ENCODE results near the gene CDK6.

Gene CDK6

DNA sequence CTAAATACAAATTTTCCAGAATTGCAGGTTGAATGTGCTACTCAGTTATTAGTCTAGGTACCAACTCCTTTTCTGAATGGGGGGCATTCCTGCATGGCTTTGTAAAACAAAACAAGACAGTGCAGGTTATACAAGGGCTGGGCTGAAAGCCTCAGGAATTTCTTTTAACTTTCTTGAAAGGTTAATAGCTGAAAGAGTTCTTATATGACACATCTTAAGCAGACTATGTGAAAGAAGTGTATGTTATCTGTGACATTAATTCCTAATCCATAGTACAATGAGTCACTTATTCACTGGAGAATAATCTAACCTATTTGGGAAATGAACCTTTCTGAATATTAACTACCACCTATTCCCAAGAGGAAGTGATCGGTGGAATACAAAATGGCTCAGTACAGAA lies 130.5 kb downstream of the CDK6 start:
- no peak for DNase-seq

DNA sequence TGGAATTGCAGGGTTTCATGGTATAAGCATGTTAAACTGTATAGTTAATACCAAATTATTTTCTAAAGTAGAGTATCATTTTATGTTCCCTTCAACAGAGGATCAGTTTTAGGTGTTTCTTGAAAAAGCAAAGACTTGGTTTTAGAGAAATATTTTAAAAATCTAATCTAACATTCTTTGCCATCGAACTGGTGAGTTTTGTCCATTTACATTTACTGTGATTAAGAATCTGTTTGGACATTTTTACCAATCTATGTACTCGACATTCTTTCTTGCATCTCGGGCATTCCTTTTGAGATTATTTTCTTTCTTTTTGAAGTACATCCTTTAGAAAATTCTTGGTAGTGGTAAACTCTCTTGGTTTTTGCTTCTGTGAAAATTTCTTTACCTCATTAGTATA lies 131.5 kb downstream of the CDK6 start:
- no peak for DNase-seq

DNA sequence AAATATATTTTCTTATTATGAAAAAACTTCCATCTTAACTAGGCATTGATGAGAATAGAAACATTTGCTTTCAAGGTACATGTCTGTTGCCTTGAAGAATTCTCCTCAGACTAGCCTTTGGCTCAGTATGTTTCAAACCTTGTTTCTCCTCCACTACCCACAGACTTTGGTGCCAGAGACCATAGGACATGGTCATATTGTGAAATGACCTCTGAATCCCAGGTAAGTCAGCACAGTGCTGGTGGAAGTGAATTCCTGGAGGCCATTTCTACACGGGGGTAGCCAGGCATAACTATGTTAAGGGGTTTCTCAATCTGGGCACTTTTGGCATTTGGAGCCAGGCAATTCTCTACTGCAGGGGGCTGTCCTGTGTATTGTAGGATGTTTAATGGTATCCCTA lies 133.8 kb downstream of the CDK6 start:
- no peak for DNase-seq

DNA sequence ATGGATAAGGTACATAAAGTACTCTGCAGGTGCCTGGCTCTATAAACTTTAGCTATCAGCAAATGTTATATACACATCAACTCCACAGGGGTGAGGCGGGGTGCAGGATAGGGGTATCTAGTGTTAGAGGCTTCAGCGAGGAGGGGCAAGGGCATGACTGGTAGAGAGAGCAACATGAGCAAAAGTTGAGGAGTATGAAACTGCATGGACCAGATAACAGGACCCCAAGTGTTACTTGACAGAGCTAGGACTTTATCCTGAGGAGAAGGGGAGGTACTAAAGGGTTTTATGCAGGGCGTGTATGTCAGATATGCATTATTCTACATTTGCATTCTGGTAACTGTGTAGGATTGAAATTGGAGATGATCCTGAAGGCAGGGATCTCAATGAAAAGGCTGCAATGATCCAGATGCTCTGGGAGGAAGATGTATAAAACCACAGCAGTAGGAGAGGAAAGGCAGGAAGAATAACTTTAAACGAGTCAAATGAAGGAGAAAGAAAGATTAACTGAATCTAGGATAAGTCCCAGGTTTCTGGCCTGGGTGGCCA lies 136.3 kb downstream of the CDK6 start:
- no peak for DNase-seq

DNA sequence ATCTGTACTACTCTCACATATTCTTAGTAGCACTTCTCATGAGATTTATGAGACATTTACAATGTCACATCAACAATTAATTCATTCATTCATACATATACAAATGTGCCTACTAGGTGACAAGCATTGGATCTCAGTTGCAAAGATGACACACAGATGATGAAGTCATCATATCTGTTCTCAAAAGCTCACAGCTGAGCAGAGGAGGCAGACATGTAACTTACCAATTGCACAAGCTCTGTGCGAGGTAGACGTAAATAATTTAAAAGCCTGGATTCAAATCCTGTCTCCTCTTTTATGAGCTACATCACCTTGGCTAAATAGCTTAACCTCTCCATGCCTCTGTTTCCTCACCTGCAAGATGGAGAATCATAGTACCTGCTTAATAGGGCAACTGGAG lies 136.8 kb downstream of the CDK6 start:
- DNase-seq: no peak

DNA sequence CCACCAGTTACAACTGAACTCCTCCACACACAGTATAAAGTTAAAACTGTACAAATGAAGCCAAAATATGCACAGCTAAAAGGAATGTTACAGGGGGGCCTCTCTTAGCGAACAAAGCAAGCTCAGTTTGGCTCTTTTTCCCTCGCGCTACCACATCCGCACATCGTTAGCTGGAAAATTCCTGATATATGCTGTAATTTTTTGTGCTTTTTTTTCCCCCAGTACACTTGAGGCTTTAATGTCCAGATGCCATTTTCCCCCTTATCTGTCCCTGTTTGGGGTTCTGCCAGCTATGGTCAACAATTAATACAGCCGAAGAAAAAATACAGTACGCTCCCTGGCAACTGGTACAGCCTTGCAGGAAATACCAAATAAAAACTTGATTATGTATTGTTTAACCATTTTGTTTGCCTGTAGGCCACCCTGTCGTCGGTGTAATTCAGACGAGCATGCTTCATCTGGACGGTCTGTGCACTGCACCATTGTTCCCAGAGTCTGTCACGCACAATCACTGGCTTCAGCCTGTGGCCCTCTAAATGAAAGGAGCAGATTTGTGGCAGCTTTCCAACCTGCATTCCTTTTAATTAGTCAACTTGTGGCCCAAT lies 138.0 kb downstream of the CDK6 start:
- DNase-seq: no peak

DNA sequence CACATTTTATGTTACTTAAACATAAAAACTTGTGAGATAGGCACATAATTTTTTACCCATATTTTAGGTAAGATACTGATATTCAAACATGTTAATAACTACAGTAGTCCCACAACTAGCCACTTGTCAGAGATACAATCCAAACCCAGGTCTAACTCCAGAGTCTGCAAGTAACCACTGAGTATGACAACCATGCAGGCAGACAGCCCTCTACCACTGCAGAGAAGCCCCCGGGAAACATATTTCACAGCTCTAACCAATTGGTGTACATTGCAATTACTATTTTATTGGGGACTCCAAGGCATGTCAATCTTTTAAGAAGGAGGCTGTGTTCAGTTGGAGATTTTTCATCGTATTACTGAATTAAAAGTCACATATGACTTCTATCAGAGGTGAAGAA lies 139.0 kb downstream of the CDK6 start:
- no peak for DNase-seq

DNA sequence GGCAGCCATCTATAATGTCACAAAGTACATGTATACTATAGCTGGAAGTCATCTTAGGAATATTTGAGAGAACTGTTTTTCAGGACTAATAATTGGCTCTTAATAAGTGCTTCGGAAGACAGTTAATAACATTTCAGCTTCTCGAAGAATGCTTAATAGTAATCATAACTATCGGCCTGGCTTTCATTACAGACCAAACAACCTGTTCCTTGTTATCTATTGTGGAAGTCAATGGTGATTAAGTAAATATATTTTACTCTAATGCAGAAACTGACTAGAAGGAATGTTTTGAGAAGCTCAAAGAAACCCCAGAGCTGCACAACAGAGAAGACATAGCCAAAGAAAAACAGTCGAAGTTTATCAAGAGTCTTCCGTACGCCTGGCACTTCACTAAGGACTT lies 139.4 kb downstream of the CDK6 start:
- no peak for DNase-seq

DNA sequence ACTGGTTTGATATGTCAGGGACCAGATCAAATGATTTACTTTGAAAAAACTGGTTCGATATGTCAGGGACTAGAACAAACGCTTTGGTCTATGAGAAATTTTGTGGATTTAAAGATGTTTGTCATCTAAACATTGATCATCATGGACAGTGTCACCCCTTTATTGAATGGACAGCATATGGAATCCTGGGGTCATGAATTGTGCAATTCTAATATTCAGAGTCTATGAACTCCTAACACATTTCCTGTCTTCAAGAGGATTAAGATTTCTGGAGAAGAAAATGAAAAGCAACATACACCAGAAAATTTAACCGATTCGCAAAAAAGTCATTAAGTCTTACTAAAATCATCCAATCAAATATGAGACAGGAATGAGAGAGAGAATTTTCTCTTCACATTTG lies 139.8 kb downstream of the CDK6 start:
- DNase-seq: no peak

DNA sequence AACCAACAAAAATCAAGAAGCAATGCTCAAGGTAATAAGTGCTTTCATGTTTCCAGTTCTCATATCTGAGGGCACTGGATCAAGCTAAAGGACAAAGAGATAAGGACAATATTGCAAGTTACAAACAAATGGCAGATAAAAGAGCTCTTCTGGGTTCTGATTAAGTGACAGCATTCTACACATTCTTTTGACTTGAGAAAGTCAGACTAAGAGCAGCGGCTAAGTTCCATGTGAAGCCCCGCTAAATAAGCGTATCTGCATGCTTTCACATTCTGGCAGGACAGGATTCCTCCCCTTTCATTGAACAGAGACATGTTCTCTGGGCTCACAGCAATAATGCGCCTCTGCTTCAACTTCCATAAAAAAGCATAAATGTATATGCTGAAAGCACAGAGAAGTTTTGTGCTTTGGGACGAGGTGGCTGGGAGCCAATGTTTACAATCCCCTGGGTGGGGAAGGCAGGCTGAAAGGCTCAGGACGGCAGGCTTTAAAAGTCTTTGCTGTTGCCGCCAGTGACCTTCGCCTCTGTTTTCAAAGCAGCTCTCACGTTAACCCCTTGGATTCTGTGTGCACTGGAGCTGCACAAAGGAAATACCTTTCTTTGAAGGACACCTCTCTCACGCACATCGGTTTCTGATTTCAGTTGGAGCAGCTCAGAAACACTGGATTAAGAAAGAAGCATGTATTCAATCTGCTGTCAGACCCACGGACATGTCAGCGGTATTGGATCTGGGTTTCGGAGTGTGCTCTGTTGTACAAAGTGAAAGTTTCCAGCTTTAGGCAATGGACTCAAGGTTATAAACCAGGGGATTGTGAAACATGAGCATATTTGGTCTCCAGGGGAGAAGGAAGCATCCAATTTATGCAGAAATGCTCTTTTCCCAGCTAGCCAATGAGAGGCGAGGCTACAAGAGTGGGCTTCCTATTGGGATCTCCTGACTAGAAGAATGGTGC lies 140.8 kb downstream of the CDK6 start:
- DNase-seq: no peak

DNA sequence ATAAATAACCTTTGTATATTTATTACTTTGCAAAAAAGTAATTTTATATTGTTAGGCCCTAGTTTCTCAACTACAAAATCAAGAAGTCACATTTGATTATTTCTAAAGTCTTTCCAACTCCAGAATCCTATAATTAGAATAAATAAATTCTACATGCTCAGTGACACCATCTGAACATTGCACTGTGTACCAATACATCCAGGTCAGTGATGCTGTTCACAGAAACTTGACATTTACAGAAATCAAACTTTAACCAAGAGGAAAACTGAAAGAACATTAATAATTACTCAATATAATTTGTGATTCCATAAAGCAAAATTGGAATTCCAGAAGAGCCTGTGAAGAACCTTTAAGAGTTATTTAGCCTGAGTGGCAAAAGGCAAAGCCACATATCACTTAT lies 142.2 kb downstream of the CDK6 start:
- no peak for DNase-seq

DNA sequence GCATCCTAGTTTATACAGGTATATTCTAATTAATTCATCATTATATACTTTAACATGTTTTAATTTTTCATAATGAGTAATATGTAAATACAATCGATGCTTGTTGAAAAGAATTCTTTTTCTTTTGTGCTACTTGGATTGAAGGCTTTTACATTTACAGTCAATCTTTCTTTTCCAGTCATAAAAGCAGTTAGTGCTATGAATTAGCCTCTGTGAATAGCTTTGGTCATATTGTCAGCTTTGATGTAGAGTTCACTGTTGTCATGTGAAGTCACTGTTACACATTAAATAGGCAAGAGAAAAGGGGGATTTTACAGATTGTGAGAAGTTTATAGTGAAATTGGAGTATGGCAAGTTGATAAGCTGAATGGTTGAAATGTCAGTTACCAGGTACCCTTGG lies 142.9 kb downstream of the CDK6 start:
- DNase-seq: no peak

DNA sequence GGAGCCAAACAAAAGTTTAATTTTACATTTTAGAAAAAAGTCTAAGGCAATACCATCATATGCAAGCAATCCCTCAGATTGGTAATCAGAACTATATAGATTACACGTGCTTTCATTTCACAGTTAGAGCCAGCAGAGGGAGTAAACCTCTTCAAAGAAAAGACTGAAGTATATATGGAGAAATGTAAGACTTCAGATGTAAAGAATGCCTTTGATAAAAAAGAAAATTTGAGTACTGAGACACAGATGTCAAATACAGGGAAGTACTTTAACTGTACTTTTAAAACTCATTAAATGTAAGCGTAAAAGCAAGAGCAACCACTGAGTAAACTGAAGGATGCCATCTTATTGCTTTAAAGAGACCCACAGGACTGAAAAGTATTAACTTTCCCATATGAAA lies 144.8 kb downstream of the CDK6 start:
- peak; percentile 32 for DNase-seq

DNA sequence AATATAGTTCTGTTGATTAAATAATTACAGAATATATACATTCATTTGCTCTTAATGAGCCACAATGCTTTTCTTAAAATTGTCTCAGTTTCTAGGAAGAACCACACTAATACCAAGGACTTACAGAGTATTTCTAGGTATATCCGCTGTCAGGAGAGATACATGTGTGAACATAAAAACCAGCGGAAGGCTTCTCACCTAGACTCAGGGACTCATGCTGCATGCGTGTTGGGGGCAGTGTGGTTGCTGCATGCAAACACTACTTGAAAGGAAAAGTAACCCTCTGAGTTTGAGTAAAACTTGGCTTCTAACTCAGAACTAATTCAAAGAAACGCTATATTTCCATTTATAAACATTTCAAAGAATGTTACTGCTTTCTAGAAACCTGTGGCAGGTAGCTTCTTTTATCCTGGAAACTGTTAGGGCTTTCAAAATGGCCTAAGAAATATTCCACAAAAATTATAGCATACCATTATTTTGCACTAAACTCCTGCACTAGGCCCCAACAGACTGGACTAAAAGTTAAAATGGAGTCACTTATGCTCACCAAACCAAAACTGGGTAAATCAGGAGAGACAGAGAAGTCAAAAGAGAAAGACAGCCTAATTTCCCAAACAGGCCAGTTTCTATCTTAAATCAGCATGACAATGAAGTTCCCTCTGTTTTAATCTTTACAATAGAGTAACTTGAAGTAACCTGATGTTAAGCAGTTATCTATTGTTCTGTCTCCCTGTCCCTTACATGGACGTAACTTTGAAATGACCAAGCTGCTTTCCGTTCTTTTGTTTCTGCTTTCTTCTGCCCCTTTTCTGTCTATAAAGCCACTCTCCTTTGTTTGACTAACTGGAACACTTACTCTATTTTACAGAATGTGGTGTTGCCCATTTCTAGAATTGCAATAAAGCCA lies 151.0 kb downstream of the CDK6 start:
- DNase-seq: no peak

DNA sequence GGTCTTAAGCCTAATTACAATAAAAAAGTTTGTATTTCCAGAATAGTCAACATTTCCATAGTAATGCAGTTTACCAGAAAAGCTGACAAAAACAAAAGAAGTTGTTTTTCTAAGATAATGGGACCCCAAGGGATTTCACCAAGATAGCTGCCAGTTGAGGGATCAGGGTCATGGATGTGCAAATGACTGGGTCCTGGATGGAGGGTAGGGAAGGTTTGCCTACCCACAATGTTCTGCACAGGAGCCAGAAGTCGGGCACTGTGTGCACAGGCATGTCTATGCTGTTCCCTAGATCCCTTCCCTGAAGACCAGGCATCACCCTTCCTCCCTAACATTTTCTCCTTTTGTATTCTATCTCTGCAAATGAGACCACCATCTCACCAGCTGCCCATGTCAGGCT lies 152.1 kb downstream of the CDK6 start:
- DNase-seq: no peak

DNA sequence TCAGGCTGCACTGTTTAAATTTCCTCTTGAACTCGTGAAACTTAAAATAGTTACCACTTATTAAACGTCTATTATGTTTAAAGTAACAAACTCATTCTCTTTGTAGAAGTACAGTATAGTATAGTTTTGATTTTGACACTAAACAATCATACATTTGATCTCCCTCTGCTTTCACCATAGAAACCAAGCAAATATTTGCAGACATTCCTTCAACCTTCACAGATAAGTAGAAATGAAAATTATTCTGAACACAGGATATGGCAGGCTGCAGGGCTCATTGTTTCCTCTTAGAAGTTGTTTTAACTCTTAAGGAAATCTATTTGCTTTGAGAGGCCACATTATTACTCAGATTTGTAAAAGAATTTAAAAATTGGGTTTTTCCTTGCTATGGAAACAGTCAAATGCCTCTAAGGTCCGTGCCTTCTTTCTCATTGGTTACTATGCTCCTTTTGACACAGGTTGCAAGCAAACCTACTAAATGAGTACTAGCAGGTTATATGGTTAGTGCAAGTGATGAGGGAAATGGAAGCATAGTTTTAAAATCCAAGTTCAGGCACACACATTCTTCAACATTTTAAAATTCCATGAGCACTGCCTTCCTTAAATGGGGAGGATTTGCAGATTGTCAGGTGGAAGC lies 153.4 kb downstream of the CDK6 start:
- DNase-seq: no peak

DNA sequence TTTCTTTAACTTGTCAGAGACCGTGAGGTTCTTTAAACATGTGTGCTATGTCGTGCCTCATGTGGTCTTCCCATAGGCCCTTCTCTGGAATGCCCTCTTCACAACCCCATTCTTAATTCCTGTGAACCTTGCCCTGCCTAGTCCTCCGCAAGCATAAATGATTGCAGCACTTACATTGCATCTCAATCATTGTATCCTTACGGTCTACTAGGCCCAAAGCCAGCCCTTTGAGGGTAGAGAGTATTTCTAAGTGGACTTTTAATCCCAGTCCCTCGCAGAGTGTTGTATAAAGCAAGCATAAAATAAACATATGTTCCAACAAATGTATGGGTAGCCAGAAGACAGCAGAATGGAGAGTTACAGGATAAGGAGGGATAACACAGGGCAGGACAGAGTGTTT lies 154.0 kb downstream of the CDK6 start:
- no peak for DNase-seq

DNA sequence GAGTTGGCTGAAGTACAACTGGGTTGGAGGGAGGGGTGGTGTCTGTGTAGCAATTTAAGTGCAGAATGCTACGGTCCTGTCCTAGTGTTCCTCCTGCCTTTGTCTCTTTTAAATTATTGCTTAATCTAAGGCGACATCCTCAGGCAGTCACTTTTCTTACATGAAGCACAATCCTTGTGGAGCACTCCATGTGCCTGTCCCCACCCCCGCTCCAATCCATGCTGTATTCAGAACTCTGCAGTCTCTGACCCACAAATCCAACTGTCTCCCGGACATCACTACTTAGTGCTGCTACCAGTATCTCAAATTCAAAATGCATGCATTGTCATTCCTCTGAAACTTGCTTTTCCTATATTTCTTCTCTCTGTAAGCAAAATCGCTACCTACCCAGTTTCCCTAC lies 154.7 kb downstream of the CDK6 start:
- no peak for DNase-seq

DNA sequence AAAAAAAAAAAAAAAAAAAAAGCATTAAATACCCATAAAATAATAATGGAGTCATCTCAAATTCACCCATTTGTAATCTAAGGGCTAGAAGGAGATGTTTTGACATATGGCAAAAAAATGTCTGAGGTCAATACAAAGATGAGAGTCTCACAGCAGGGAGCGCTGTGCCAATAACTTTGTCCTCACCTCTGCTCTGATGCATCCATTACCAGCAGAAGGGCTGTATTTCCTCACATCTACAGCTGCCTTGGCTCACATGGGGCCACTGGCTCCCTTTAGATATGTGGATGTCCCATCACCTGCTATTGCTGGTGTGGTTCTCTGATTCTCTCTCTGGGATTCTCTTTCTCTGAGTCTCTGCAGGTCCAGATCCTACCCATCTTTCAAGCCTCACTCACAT lies 155.9 kb downstream of the CDK6 start:
- no peak for DNase-seq

DNA sequence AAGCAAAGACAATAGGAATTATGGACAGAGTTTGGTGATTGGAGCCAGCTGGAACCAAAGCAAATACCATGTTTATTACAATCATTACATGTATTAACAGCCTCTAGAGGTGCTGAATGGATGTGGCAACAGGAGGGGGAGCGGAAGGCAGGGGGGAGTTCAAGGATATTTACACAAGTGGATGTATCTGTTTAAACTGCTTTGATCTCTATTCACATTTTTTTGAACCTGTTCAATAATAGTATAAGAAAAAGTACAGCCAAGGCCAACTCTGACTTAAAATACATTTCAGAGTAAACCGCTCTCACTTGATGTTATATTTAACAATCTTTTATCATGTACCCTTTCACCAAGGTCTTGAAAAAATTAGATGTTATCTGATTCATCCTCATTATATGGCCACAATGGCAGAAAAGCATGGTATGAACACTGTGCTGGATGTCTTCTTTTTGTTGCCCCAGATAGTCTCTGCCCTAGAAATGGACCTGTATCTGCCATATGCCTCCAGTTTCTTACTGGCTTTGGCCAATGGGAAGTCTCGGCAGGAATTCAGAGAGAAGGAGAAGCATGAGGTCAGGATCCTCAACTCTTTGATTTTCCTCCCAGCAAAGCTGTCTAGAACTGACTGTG lies 158.0 kb downstream of the CDK6 start:
- no peak for DNase-seq

DNA sequence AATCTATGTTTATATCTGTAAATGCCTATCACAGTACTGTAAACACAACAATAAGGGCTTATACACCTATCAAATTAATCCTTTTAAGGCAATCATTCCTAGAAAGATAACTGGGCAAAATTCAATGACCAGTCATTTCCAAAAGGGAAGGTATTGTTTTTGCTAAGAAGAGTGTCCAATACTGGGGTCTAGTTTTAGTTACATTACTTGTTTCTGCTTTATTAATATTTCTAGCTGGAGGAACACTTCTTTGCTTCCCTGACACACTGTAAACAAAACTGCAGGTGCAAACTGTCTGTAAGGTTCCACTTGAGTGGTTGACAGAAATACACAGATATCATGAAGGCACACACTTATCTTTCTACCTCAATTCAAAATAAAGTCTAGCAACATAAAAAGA lies 162.0 kb downstream of the CDK6 start:
- no peak for DNase-seq

DNA sequence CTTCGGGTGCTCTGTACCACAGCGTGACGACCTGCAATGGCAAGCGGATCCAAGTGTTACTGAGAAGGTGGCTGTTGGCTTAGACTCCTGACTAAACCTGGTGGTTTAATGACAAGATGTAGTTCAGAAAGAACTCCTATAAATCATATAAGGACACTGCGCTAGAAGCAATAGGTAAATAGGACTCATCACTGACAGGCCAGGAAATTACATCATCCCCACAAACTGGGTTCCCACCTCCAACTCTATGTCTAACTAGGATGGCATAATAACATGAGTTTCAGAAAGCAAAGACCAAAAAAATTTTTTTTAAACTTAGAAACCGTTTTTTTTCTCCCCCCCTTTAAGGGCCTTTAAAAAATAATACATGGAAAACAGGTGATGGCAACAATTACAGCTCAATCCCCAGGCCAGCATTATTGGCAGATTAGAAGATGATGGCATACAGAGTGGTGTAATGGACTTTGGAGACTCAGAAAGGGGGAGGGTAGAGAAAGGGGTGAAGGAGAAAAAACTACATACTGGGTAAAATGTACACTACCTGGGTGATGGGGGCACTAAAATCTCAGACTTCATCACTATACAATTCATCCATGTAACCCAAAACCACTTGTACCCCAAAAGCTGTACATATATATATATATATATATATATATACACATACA lies 164.7 kb downstream of the CDK6 start:
- no peak for DNase-seq

Measured in SIG-M5 (cell line).